Measurements from ENCODE around the gene STXBP2. TPM values are rescaled to one million over a fixed set of nuclear protein-coding genes. Genes with fewer than 3 reads are reported as not detected.

Gene STXBP2
- total RNA-seq, 6 donors from 2014 or later: 111 to 562 (median 249) TPM

DNA sequence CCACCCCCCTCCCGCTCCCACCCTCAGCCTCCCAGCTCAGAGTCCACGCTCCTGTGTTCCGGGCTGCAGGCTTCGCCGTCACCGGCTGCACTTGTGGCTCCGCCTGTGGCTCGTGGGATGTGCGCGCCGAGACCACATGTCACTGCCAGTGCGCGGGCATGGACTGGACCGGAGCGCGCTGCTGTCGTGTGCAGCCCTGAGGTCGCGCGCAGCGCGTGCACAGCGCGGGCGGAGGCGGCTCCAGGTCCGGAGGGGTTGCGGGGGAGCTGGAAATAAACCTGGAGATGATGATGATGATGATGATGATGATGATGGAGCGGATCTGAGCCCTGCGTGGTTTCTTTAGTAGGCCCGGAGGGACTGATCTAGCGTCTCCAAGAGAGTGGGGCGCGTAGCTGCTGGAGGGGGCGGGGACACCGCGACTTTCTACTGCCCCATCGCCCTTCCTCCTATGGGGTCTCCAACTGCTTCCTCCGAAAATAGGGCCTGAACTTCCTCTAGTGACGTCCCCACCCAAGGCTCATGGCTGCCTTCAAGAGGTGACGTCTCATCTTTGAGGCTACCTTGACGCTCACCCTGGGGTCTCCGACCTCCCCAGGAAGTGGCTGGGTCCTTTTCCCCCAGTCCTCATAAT, 33.4 kb downstream of the STXBP2 start:
- DNase-seq: peak; percentile 68 to 90
- TF ChIP-seq EP300 (IDR thresholded peaks at IDR 0.05) (no peak), POLR2A (IDR thresholded peaks at IDR 0.05) (peak in 1 of 4 donors; percentile 29)
- Histone ChIP-seq H3K9me3 (no peaks in the 10 kb centered on the region), H3K4me3 (peak overlapping the region in 2 of 4 donors; percentile 5 to 7), H3K27me3 (no peaks in the 10 kb centered on the region), H3K36me3 (no peaks in the 10 kb centered on the region), H3K27ac (peak overlapping the region in 2 of 4 donors; percentile 30 to 54), H3K4me1 (peaks cover 0 to 18% (median 0%) of the 10 kb centered on the region in 4 donors)
- 1 to 2% methylated on average over 26 to 42 of the region's 43 CpGs for WGBS, 2 donors
- peak in 1 of 2 donors; percentile 62 for ATAC-seq (ENCODE audit: low FRiP score in 2 of 2)

- Histone ChIP-seq H3K4me1 (peaks cover 0 to 18% (median under 1%) of the 10 kb centered on the region in 4 donors), H3K36me3 (no peaks in the 10 kb centered on the region), H3K27me3 (no peaks in the 10 kb centered on the region), H3K4me3 (no peak overlapping the region), H3K27ac (peak overlapping the region in 1 of 4 donors; percentile 30), H3K9me3 (no peaks in the 10 kb centered on the region)
- DNase-seq (no peak), ATAC-seq (ENCODE audit: low FRiP score in 2 of 2) (no peak)
- TF ChIP-seq POLR2A (IDR thresholded peaks at IDR 0.05): no peak
- TF ChIP-seq, protein P1, sequence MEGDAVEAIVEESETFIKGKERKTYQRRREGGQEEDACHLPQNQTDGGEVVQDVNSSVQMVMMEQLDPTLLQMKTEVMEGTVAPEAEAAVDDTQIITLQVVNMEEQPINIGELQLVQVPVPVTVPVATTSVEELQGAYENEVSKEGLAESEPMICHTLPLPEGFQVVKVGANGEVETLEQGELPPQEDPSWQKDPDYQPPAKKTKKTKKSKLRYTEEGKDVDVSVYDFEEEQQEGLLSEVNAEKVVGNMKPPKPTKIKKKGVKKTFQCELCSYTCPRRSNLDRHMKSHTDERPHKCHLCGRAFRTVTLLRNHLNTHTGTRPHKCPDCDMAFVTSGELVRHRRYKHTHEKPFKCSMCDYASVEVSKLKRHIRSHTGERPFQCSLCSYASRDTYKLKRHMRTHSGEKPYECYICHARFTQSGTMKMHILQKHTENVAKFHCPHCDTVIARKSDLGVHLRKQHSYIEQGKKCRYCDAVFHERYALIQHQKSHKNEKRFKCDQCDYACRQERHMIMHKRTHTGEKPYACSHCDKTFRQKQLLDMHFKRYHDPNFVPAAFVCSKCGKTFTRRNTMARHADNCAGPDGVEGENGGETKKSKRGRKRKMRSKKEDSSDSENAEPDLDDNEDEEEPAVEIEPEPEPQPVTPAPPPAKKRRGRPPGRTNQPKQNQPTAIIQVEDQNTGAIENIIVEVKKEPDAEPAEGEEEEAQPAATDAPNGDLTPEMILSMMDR (IDR thresholded peaks at IDR 0.05): no peak
- TF ChIP-seq POLR2AphosphoS5 (IDR thresholded peaks at IDR 0.05): no peak
- TF ChIP-seq EP300 (IDR thresholded peaks at IDR 0.05): no peak
- WGBS, 2 donors: 42 to 45% methylated on average over 5 to 9 of the region's 9 CpGs
These were observed 33.9 kb downstream of the STXBP2 start for GRCh38 chr19:7670790-7671189.

DNA sequence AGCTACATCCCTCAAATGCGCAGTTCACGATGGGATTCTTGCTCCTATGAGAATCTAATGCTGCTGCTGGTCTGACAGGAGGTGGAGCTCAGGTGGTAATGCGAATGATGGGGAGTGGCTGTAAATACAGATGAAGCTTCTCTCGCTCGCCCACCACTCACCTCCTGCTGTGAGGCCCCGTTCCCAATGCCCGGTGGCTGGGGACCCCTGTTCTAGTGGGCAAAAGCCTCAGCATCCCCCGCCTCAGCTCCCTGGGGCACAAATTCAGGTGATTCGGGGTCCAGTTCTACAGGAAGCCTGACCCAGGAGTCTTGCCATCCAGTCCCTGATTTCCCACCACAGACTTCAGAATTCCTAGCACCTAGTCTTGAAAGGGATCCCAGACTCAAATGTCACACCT, 35.6 kb downstream of the STXBP2 start:
- Histone ChIP-seq H3K27me3 (no peaks in the 10 kb centered on the region), H3K4me1 (peaks cover 0 to 26% (median 6%) of the 10 kb centered on the region in 4 donors), H3K27ac (no peak overlapping the region), H3K4me3 (no peak overlapping the region), H3K36me3 (no peaks in the 10 kb centered on the region), H3K9me3 (no peaks in the 10 kb centered on the region)
- no peak for TF ChIP-seq EP300 (IDR thresholded peaks at IDR 0.05)
- no peak for TF ChIP-seq POLR2A (IDR thresholded peaks at IDR 0.05)
- TF ChIP-seq POLR2AphosphoS5 (IDR thresholded peaks at IDR 0.05): no peak
- TF ChIP-seq, protein P1 (IDR thresholded peaks at IDR 0.05): no peak
- DNase-seq (peak in 1 of 2 donors; percentile 23), ATAC-seq (ENCODE audit: low FRiP score in 2 of 2) (no peak)
- 56 to 65% methylated on average over 9 of the region's 9 CpGs for whole genome bisulfite sequencing, 2 donors

GRCh38 chr19:7674010-7675005, 37.4 kb downstream of the STXBP2 start:
- 52 to 55% methylated on average over 19 to 20 of the region's 21 CpGs for WGBS, 2 donors
- ATAC-seq (ENCODE audit: low FRiP score in 2 of 2) (peak; percentile 75 to 91), DNase-seq (peak; percentile 68 to 89)
- TF ChIP-seq POLR2AphosphoS5 (IDR thresholded peaks at IDR 0.05): no peak
- TF ChIP-seq, protein P1 (IDR thresholded peaks at IDR 0.05): no peak
- TF ChIP-seq EP300 (IDR thresholded peaks at IDR 0.05): no peak
- no peak for TF ChIP-seq POLR2A (IDR thresholded peaks at IDR 0.05)
- peaks cover 0 to 26% (median 6%) of the 10 kb centered on the region in 4 donors for H3K4me1 ChIP-seq
- no peaks in the 10 kb centered on the region for H3K36me3 ChIP-seq
- no peaks in the 10 kb centered on the region for H3K9me3 ChIP-seq
- no peaks in the 10 kb centered on the region for H3K27me3 ChIP-seq
- H3K27ac ChIP-seq: peak overlapping the region; percentile 7 to 57 (median 32)
- H3K4me3 ChIP-seq: no peak overlapping the region

GRCh38 chr19:7676376-7676775, 39.5 kb downstream of the STXBP2 start:
- ATAC-seq (ENCODE audit: low FRiP score in 2 of 2): peak in 1 of 2 donors; percentile 21
- peak in 1 of 2 donors; percentile 78 for DNase-seq
- peak overlapping the region in 3 of 4 donors; percentile 25 to 44 (median 26) for H3K4me3 ChIP-seq
- no peaks in the 10 kb centered on the region for H3K27me3 ChIP-seq
- peak in 1 of 2 donors; percentile 14 for TF ChIP-seq POLR2AphosphoS5 (IDR thresholded peaks at IDR 0.05)
- TF ChIP-seq, protein P1 (IDR thresholded peaks at IDR 0.05): no peak
- H3K36me3 ChIP-seq: no peaks in the 10 kb centered on the region
- peak overlapping the region; percentile 40 to 97 (median 70) for H3K27ac ChIP-seq
- 19 to 43% methylated on average over 3 to 7 of the region's 7 CpGs for WGBS, 2 donors
- peaks cover 6 to 28% (median 17%) of the 10 kb centered on the region in 4 donors for H3K4me1 ChIP-seq
- no peaks in the 10 kb centered on the region for H3K9me3 ChIP-seq

Data from upper lobe of left lung (tissue), 6 donors.